GM12878 (cell line): ENCODE data around the gene NDUFS6. TPM values are rescaled to one million over a fixed set of nuclear protein-coding genes. Genes with fewer than 3 reads are reported as not detected.

Experiments used
- ATAC-seq: fragments of 200-7000 bp; cut with Tn5 transposase; 3 replicates; pipeline ENCODE4 v1.9.1; 2020; ENCODE audit warnings: mild to moderate bottlenecking, moderate library complexity
- BruUV-seq: library from RNA; stranded (reverse); fragments of 400-500 nt; replicated peaks from 2 replicates; lab custom pipeline; 2021; lab: Mats Ljungman, UMichigan
- CTCF ChIA-PET: fragments of 300-600 bp; sonication (Branson Sonifier 250); formaldehyde crosslinking; extraction: SDS; loops from one replicate; lab custom pipeline; 2021; ENCODE audit warnings: inconsistent platforms; lab: Yijun Ruan, JAX
- POLR2A ChIA-PET: fragments of 350-600 bp; formaldehyde crosslinking; extraction: SDS; loops from one replicate; lab custom pipeline; 2021; ENCODE audit warnings: inconsistent platforms; lab: Charles Lee
- RAD21 ChIA-PET: fragments of 300-600 bp; sonication (Branson Sonifier 250); formaldehyde crosslinking; loops from one replicate; lab custom pipeline; 2023; ENCODE audit warnings: antibody characterized with exemption; ENCODE audit not compliant: unreplicated experiment; lab: Charles Lee
- SMC1A ChIA-PET: fragments of 300-600 bp; sonication (Branson Sonifier 250); formaldehyde crosslinking; loops from one replicate; lab custom pipeline; 2023; ENCODE audit not compliant: unreplicated experiment, uncharacterized antibody; lab: Charles Lee
- DNase-seq: peaks from one replicate; pipeline ENCODE4 v3.0.0-alpha.2; 2011; ENCODE audit warnings: low read depth, low spot score
- FAIRE-seq: peaks from 3 replicates; lab custom pipeline; 2011; peaks lifted over from hg19 to GRCh38; lab: Jason Lieb, UNC
- H2AFZ ChIP-seq: 2 replicates; pipeline ENCODE4 v1.6.0; 2011; ENCODE audit warnings: low read depth, low read length, control low read depth; ENCODE audit not compliant: control insufficient read depth
- H3K27ac ChIP-seq: 2 replicates; pipeline ENCODE4 v1.5.1; 2011; ENCODE audit warnings: control low read depth; ENCODE audit not compliant: control insufficient read depth, insufficient read depth
- H3K27me3 ChIP-seq, 2 experiments: replicated peaks in 1 of 2; 2 replicates each; pipeline versions ENCODE4 v1.6.0 to v1.6.1; 2011; ENCODE audit warnings: low read length in 1 of 2; ENCODE audit not compliant: control insufficient read depth in 2 of 2, insufficient read depth in 2 of 2
- H3K36me3 ChIP-seq, 2 experiments: 2 replicates each; pipeline ENCODE4 v1.5.1; 2011; ENCODE audit warnings: low read length in 1 of 2; ENCODE audit not compliant: control insufficient read depth in 2 of 2, insufficient read depth in 2 of 2
- H3K4me1 ChIP-seq: 2 replicates; pipeline ENCODE4 v1.6.1; 2011; ENCODE audit warnings: mild to moderate bottlenecking, low read length, moderate library complexity, mixed read lengths; ENCODE audit not compliant: control insufficient read depth, insufficient read depth
- H3K4me2 ChIP-seq: 2 replicates; pipeline ENCODE4 v1.6.0; 2011; ENCODE audit warnings: control low read depth; ENCODE audit not compliant: control insufficient read depth, insufficient read depth
- H3K4me3 ChIP-seq: fragments of 200-600 bp; sonication (generic); 2 replicates; pipeline ENCODE4 v1.5.1; 2016
- H3K79me2 ChIP-seq: 2 replicates; pipeline ENCODE4 v1.6.0; 2011; ENCODE audit warnings: low read length; ENCODE audit not compliant: control insufficient read depth, insufficient read depth
- H3K9ac ChIP-seq: 2 replicates; pipeline ENCODE4 v1.8.0; 2011; ENCODE audit warnings: low read length, control low read depth, mixed read lengths; ENCODE audit not compliant: control insufficient read depth, insufficient read depth
- H3K9me3 ChIP-seq: replicated peaks from 3 replicates; pipeline ENCODE4 v1.5.1; 2011; ENCODE audit warnings: mild to moderate bottlenecking, low read length; ENCODE audit not compliant: control insufficient read depth, insufficient read depth
- H4K20me1 ChIP-seq: 2 replicates; pipeline ENCODE4 v1.6.0; 2011; ENCODE audit not compliant: control insufficient read depth, insufficient read depth
- CEBPZ ChIP-seq: fragments of 150-350 bp; IDR thresholded peaks from 2 replicates; pipeline ENCODE4 v1.6.1; 2016; ENCODE audit warnings: low read depth, low read length
- CHD2 ChIP-seq: IDR thresholded peaks from 2 replicates; pipeline ENCODE4 v1.6.1; 2011; ENCODE audit warnings: low read depth, low read length, improper control_type of control experiment, borderline replicate concordance
- DPF2 ChIP-seq: fragments of 450-650 bp; IDR thresholded peaks from 2 replicates; pipeline ENCODE4 v1.6.1; 2017; ENCODE audit warnings: mild to moderate bottlenecking
- ETV6 ChIP-seq, 2 experiments: fragments of 450-650 bp in 1 of 2; IDR thresholded peaks in 1 of 2; conservative IDR thresholded peaks in 1 of 2; 2 replicates each; pipeline ENCODE4 v1.6.1; 2014; ENCODE audit warnings: antibody characterized with exemption in 1 of 2, borderline replicate concordance in 1 of 2, low read depth in 1 of 2, mild to moderate bottlenecking in 1 of 2, moderate library complexity in 1 of 2
- EZH2 ChIP-seq: IDR thresholded peaks from 2 replicates; pipeline ENCODE4 v1.6.1; 2012; ENCODE audit warnings: low read depth, mild to moderate bottlenecking, control low read depth, inconsistent platforms, low read length, borderline replicate concordance; ENCODE audit not compliant: control insufficient read depth
- GABPA ChIP-seq: IDR thresholded peaks from 2 replicates; pipeline ENCODE4 v1.6.1; 2014; ENCODE audit warnings: antibody characterized with exemption, low read depth, mild to moderate bottlenecking, inconsistent platforms
- IKZF2 ChIP-seq, 2 experiments: fragments of 450-650 bp; IDR thresholded peaks; 2 replicates each; pipeline ENCODE4 v1.6.1; 2017; ENCODE audit warnings: mild to moderate bottlenecking in 2 of 2, moderate library complexity in 2 of 2
- IRF3 ChIP-seq: fragments of 450-650 bp; IDR thresholded peaks from 2 replicates; pipeline ENCODE4 v1.6.1; 2014; ENCODE audit warnings: mild to moderate bottlenecking
- IRF5 ChIP-seq: fragments of 450-650 bp; IDR thresholded peaks from 2 replicates; pipeline ENCODE4 v1.6.1; 2017; ENCODE audit warnings: borderline replicate concordance
- JUND ChIP-seq: IDR thresholded peaks from 2 replicates; pipeline ENCODE4 v1.6.1; 2012; ENCODE audit warnings: low read depth, mild to moderate bottlenecking, low read length, improper control_type of control experiment, moderate library complexity
- MEF2B ChIP-seq: fragments of 450-650 bp; IDR thresholded peaks from 2 replicates; pipeline ENCODE4 v1.6.1; 2018; ENCODE audit warnings: mild to moderate bottlenecking, moderate library complexity; ENCODE audit not compliant: partially characterized antibody, poor library complexity, severe bottlenecking
- PML ChIP-seq: IDR thresholded peaks from 2 replicates; pipeline ENCODE4 v1.6.1; 2012; ENCODE audit warnings: low read length, inconsistent platforms
- RAD21 ChIP-seq: IDR thresholded peaks from 2 replicates; pipeline ENCODE4 v1.6.1; 2011; ENCODE audit warnings: mild to moderate bottlenecking, low read depth, low read length, moderate library complexity; ENCODE audit not compliant: insufficient read depth
- RFX5 ChIP-seq: IDR thresholded peaks from 2 replicates; pipeline ENCODE4 v1.6.1; 2011; ENCODE audit warnings: low read depth, low read length, improper control_type of control experiment
- SREBF1 ChIP-seq: IDR thresholded peaks from 2 replicates; pipeline ENCODE4 v1.6.1; 2012; ENCODE audit warnings: mild to moderate bottlenecking, low read length
- TCF12 ChIP-seq: IDR thresholded peaks from 2 replicates; pipeline ENCODE4 v1.6.1; 2011; ENCODE audit warnings: low read depth, mild to moderate bottlenecking, low read length
- ZNF217 ChIP-seq: fragments of 450-650 bp; IDR thresholded peaks from 2 replicates; pipeline ENCODE4 v1.6.1; 2017; ENCODE audit warnings: antibody characterized with exemption, mild to moderate bottlenecking
- ZNF384 ChIP-seq: IDR thresholded peaks from 2 replicates; pipeline ENCODE4 v1.6.1; 2012; ENCODE audit warnings: low read depth, mild to moderate bottlenecking, low read length, improper control_type of control experiment, borderline replicate concordance
- ZNF622 ChIP-seq: fragments of 450-650 bp; IDR thresholded peaks from 2 replicates; pipeline ENCODE4 v1.6.1; 2017; ENCODE audit warnings: mild to moderate bottlenecking, inconsistent platforms
- WGBS: methylation state at CpG from one replicate; pipeline ENCODE4 v1.1.6; 2016; ENCODE audit warnings: low lambda C conversion rate; ENCODE audit not compliant: insufficient replicate concordance, insufficient coverage; ENCODE audit errors: missing lambda C conversion rate; 5-methylcytosine and 5-hydroxymethylcytosine counted together
- in situ Hi-C: fragments of 300-500 bp; cut with MboI; formaldehyde crosslinking; loops from 9 replicates; pipeline ENCODE4 v1.14.3; 2018; ENCODE audit warnings: mixed read lengths
- intact Hi-C: fragments of 100-400 bp; cut with micrococcal nuclease; formaldehyde crosslinking; loops from one replicate; pipeline ENCODE4 v1.14.2; 2022; ENCODE audit not compliant: unreplicated experiment
- polyA plus RNA-seq, 11 experiments: library from polyadenylated mRNA; depleted of rRNA in 4 of 11; unstranded in 6 of 11; stranded (reverse) in 5 of 11; fragments of >200 nt; fragmentation: Nextera tagmentation in 4 of 11; fragmentation: Illumina TruSeq in 1 of 11; extraction: Ambion mirVana in 4 of 11; extraction: Trizol in 1 of 11; gene quantifications; 1 replicate in 1 of 11; 2 replicates in 10 of 11; pipeline versions ENCODE4 v1.2.1 to v1.2.3, GENCODE V29; 2011 to 2016; ENCODE audit warnings: inconsistent platforms in 2 of 11, missing spikeins in 2 of 11, low read depth in 1 of 11
- total RNA-seq, 4 experiments: library from RNA; depleted of rRNA in 3 of 4; stranded (reverse); fragments of >200 nt in 3 of 4; fragmentation: Illumina TruSeq in 1 of 4; extraction: Trizol in 1 of 4; gene quantifications; 2 replicates each; pipeline versions ENCODE4 v1.2.1 to v1.2.3, GENCODE V29; 2013 to 2021

The NDUFS6 gene
- total and polyA plus RNA-seq, 10 of the 15 experiments (the other 5 are each of a cell fraction or from before 2014, with no cell fraction given) = 20.7 to 213 (median 58.3) TPM

GRCh38 chr5:1767524-1768282, 33.5 kb upstream of the NDUFS6 start:
- Histone ChIP-seq H3K79me2 (no peaks in the 10 kb centered on the region), H3K27me3 (peaks cover 0 to 3% of the 10 kb centered on the region in 2 experiments; a peak in 2 of 4 replicates), H4K20me1 (no peaks in the 10 kb centered on the region), H3K4me1 (no peaks in the 10 kb centered on the region; the same call in 1 of the 2 replicates), H3K9ac (no peak overlapping the region), H3K4me3 (no peak overlapping the region), H3K27ac (no peak overlapping the region), H3K9me3 (no peaks in the 10 kb centered on the region; the same call in 2 of the 3 replicates), H3K4me2 (no peak overlapping the region), H2AFZ (no peak overlapping the region), H3K36me3 (no peaks in the 10 kb centered on the region)
- intact Hi-C loops = no loop called here
- DNase-seq = no peak
- 36% methylated on average over 16 of the region's 16 CpGs for WGBS
- ChIA-PET CTCF (no interaction called here), POLR2A (no interaction called here), SMC1A (interaction anchor here (0.7 to 2.6 kb wide), 4 partner anchors 10 to 1500 kb away, joined by 3 to 6 read pairs (median 4); partner anchors contain the start of gene MRPL36), RAD21 (interaction anchor here (1.0 kb wide), 1 partner anchor 32 kb away, joined by 4 read pairs; the partner anchor contains the start of gene MRPL36)
- ATAC-seq = no peak
- in situ Hi-C loops = no loop called here
- FAIRE-seq = no peak
- BruUV-seq = no TSS peak
- TF ChIP-seq RFX5 = no peak
- no peak for TF ChIP-seq MEF2B
- TF ChIP-seq ZNF622 = no peak
- no peak for TF ChIP-seq IRF5
- TF ChIP-seq JUND = no peak
- no peak for TF ChIP-seq DPF2
- no peak for TF ChIP-seq IRF3
- TF ChIP-seq RAD21 = no peak
- no peak for TF ChIP-seq SREBF1
- TF ChIP-seq ETV6 (conservative IDR thresholded peaks at IDR 0.05 in 1 of 2, IDR thresholded peaks at IDR 0.05 in 1 of 2; ENCODE audit: borderline replicate concordance in 1 of 2, low read depth in 1 of 2) = no peak
- no peak for TF ChIP-seq CHD2
- TF ChIP-seq ZNF384 = no peak
- TF ChIP-seq IKZF2 (IDR thresholded peaks at IDR 0.05) = no peak
- TF ChIP-seq CEBPZ = no peak
- no peak for TF ChIP-seq GABPA
- no peak for TF ChIP-seq ZNF217
- TF ChIP-seq PML = no peak
- TF ChIP-seq EZH2 = no peak
- no peak for TF ChIP-seq TCF12
